ENCODE data around the gene APOA4. TPM values are rescaled to one million over a fixed set of nuclear protein-coding genes. Genes with fewer than 3 reads are reported as not detected.

The APOA4 gene
- total and polyA plus RNA-seq, 9 of the 15 experiments (the other 6 are each of a cell fraction or from before 2014, with no cell fraction given) = 0.07 TPM; not detected in 8

GRCh38 chr11:116857936-116858335 is 34.8 kb upstream of the APOA4 start:
- TF ChIP-seq CBFB (CRISPR knock-in tag; IDR thresholded peaks at IDR 0.05) (no peak), MYBL2 (IDR thresholded peaks at IDR 0.05; ENCODE audit: low read depth) (no peak), MYBL2 (CRISPR knock-in tag; IDR thresholded peaks at IDR 0.05; ENCODE audit: borderline replicate concordance) (no peak), ATF4 (CRISPR knock-in tag; IDR thresholded peaks at IDR 0.05) (no peak), TCF7 (IDR thresholded peaks at IDR 0.05; ENCODE audit: borderline replicate concordance) (no peak), ZFPM2 (CRISPR knock-in tag; IDR thresholded peaks at IDR 0.05) (no peak), ARID2 (IDR thresholded peaks at IDR 0.05) (no peak), NBN (IDR thresholded peaks at IDR 0.05; ENCODE audit: low read depth) (no peak), U2AF2 (optimal IDR thresholded peaks at IDR 0.05; ENCODE audit: low read depth, low read length) (no peak), RBBP5 (IDR thresholded peaks at IDR 0.05; ENCODE audit: borderline replicate concordance, insufficient read depth, low read length, poor library complexity, severe bottlenecking) (no peak), NFYB (IDR thresholded peaks at IDR 0.05; ENCODE audit: extremely low read depth, insufficient read length) (no peak), GABPA (tag; conservative IDR thresholded peaks at IDR 0.05; ENCODE audit: low read depth) (no peak), ZNF184 (CRISPR knock-in tag; IDR thresholded peaks at IDR 0.05) (no peak), GTF2F1 (IDR thresholded peaks at IDR 0.05; ENCODE audit: low read depth, low read length) (no peak), CSDE1 (IDR thresholded peaks at IDR 0.05) (no peak), PTBP1 (IDR thresholded peaks at IDR 0.05; ENCODE audit: low read depth, low read length) (no peak), ZNF3 (CRISPR knock-in tag; IDR thresholded peaks at IDR 0.05) (no peak)
- no TSS peak for BruUV-seq (replicated peaks)
- Histone ChIP-seq H3K9ac (ENCODE audit: insufficient read depth in 1 of 2, low read depth in 2 of 2, low read length in 2 of 2) (no peak overlapping the region), H3K9me1 (ENCODE audit: control insufficient read depth, insufficient read depth, low read length) (no peaks in the 10 kb centered on the region), H3K27ac (ENCODE audit: extremely low read depth, low read depth, low read length) (no peak overlapping the region), H4K20me1 (replicated peaks; ENCODE audit: control insufficient read depth, insufficient read depth, low read length) (no peaks in the 10 kb centered on the region), H3K9me3 (replicated peaks; ENCODE audit: control insufficient read depth, insufficient read depth, low read depth, low read length) (no peaks in the 10 kb centered on the region), H3K4me2 (ENCODE audit: insufficient read depth, low read length) (no peak overlapping the region), H3K79me2 (ENCODE audit: control insufficient read depth, insufficient read depth, low read length) (no peaks in the 10 kb centered on the region), H3K4me1 (replicated peaks in 1 of 2; ENCODE audit: control insufficient read depth in 2 of 2, insufficient read depth in 2 of 2, low read length in 2 of 2) (peaks cover 5 to 17% of the 10 kb centered on the region in 2 experiments; a peak in 4 of 5 replicates), H3K4me3 (no peak overlapping the region), H3K27me3 (ENCODE audit: control insufficient read depth in 2 of 2, insufficient read depth in 2 of 2, low read length in 2 of 2) (no peaks in the 10 kb centered on the region), H3K36me3 (ENCODE audit: control insufficient read depth, insufficient read depth, low read length) (peaks cover 63% of the 10 kb centered on the region), H2AFZ (ENCODE audit: low read depth, low read length) (no peak overlapping the region)
- intact Hi-C loops (cut with micrococcal nuclease) = no loop called here
- CTCF ChIA-PET (ENCODE audit: low intra/inter-chr PET ratio) = no interaction called here
- no peak for DNase-seq (ENCODE audit: extremely low read depth in 1 of 4, low spot score in 3 of 4)
- POLR2A ChIA-PET = no interaction called here
- FAIRE-seq = no peak
- ATAC-seq = no peak
- WGBS (ENCODE audit: insufficient coverage, low coverage, missing lambda C conversion rate) = 76% methylated on average over 7 of the region's 7 CpGs
- in situ Hi-C loops (cut with MboI) = no loop called here
